WTC11 (cell line): Measurements from ENCODE around the gene GRIFIN. TPM values are rescaled to one million over a fixed set of nuclear protein-coding genes. Genes with fewer than 3 reads are reported as not detected.
A peak's percentile ranks its signal among the peaks of the same experiment; 100 is the strongest.

Source experiments
- ATAC-seq: fragments of 200-7000 bp; cut with Tn5 transposase; 2 replicates; pipeline ENCODE4 v1.10.0; 2021; ENCODE audit warnings: mild to moderate bottlenecking, moderate library complexity
- CTCF ChIA-PET: fragments of 300-600 bp; sonication (Branson Sonifier 250); formaldehyde crosslinking; loops from one replicate; lab custom pipeline; 2021; ENCODE audit warnings: antibody characterized with exemption; lab: Charles Lee
- POLR2A ChIA-PET: fragments of 350-600 bp; sonication (Branson Sonifier 250); formaldehyde crosslinking; loops from one replicate; lab custom pipeline; 2021; ENCODE audit warnings: antibody characterized with exemption; lab: Charles Lee
- DNase-seq: peaks from one replicate; pipeline ENCODE4 v3.0.0; 2021; ENCODE audit warnings: low spot score
- H3K27ac Mint-ChIP-seq: 2 replicates; pipeline ENCODE4 v1.8.0; 2021; ENCODE audit warnings: mixed read lengths
- H3K27me3 Mint-ChIP-seq: 2 replicates; pipeline ENCODE4 v1.8.0; 2021; ENCODE audit warnings: low read depth, mild to moderate bottlenecking, moderate library complexity, mixed read lengths
- H3K36me3 Mint-ChIP-seq: 2 replicates; pipeline ENCODE4 v1.8.0; 2021; ENCODE audit warnings: mixed read lengths
- H3K4me1 Mint-ChIP-seq: 2 replicates; pipeline ENCODE4 v1.8.0; 2022; ENCODE audit warnings: mixed read lengths
- H3K4me3 Mint-ChIP-seq: 2 replicates; pipeline ENCODE4 v1.8.0; 2021; ENCODE audit warnings: mild to moderate bottlenecking, moderate library complexity, mixed read lengths
- H3K9me3 Mint-ChIP-seq: 2 replicates; pipeline ENCODE4 v1.8.0; 2021; ENCODE audit warnings: mixed read lengths
- ATF1 ChIP-seq: sonication (generic); formaldehyde crosslinking; IDR thresholded peaks from 2 replicates; pipeline ENCODE4 v1.8.1; 2023; ENCODE audit warnings: mild to moderate bottlenecking, moderate library complexity, missing genetic modification reagents
- ATF3 ChIP-seq: sonication (generic); formaldehyde crosslinking; conservative IDR thresholded peaks from 2 replicates; pipeline ENCODE4 v1.8.1; 2022; ENCODE audit warnings: mild to moderate bottlenecking, missing genetic modification reagents
- CBFB ChIP-seq: sonication (generic); formaldehyde crosslinking; IDR thresholded peaks from 2 replicates; pipeline ENCODE4 v1.8.1; 2022; ENCODE audit warnings: mild to moderate bottlenecking, low read depth, missing genetic modification reagents
- E2F1 ChIP-seq: sonication (generic); formaldehyde crosslinking; IDR thresholded peaks from 2 replicates; pipeline ENCODE4 v1.8.0; 2022; ENCODE audit warnings: mild to moderate bottlenecking, missing genetic modification reagents
- E2F5 ChIP-seq: sonication (generic); formaldehyde crosslinking; IDR thresholded peaks from 2 replicates; pipeline ENCODE4 v1.8.1; 2022; ENCODE audit warnings: mild to moderate bottlenecking, moderate library complexity, missing genetic modification reagents
- ELF4 ChIP-seq: sonication (generic); formaldehyde crosslinking; IDR thresholded peaks from 2 replicates; pipeline ENCODE4 v1.8.1; 2022; ENCODE audit warnings: low read depth, mild to moderate bottlenecking, moderate library complexity, missing genetic modification reagents
- ESRRA ChIP-seq: sonication (generic); formaldehyde crosslinking; IDR thresholded peaks from 2 replicates; pipeline ENCODE4 v1.8.1; 2022; ENCODE audit warnings: mild to moderate bottlenecking, missing genetic modification reagents, borderline replicate concordance
- FOXJ3 ChIP-seq: sonication (generic); formaldehyde crosslinking; IDR thresholded peaks from 2 replicates; pipeline ENCODE4 v1.9.0; 2021; ENCODE audit warnings: missing genetic modification reagents, mild to moderate bottlenecking, borderline replicate concordance
- FOXP1 ChIP-seq: sonication (generic); formaldehyde crosslinking; IDR thresholded peaks from 2 replicates; pipeline ENCODE4 v1.8.0; 2022; ENCODE audit warnings: missing genetic modification reagents, mild to moderate bottlenecking, moderate library complexity, borderline replicate concordance
- HMGA2 ChIP-seq: fragments of 250-450 bp; sonication (Bioruptor Pico); IDR thresholded peaks from 2 replicates; pipeline ENCODE4 v1.4.0; 2021; ENCODE audit warnings: mild to moderate bottlenecking, moderate library complexity
- HMGXB4 ChIP-seq: sonication (generic); formaldehyde crosslinking; IDR thresholded peaks from 2 replicates; pipeline ENCODE4 v1.8.1; 2023; ENCODE audit warnings: mild to moderate bottlenecking, moderate library complexity, missing genetic modification reagents
- IRF1 ChIP-seq: sonication (generic); formaldehyde crosslinking; IDR thresholded peaks from 2 replicates; pipeline ENCODE4 v1.8.0; 2023; ENCODE audit warnings: missing genetic modification reagents
- MYBL2 ChIP-seq: sonication (generic); formaldehyde crosslinking; IDR thresholded peaks from 2 replicates; pipeline ENCODE4 v1.8.1; 2023; ENCODE audit warnings: mild to moderate bottlenecking, moderate library complexity, missing genetic modification reagents
- NFATC4 ChIP-seq: fragments of 250-450 bp; sonication (Bioruptor Pico); IDR thresholded peaks from 2 replicates; pipeline ENCODE4 v1.9.0; 2021; ENCODE audit warnings: mild to moderate bottlenecking
- NR3C1 ChIP-seq: sonication (generic); formaldehyde crosslinking; conservative IDR thresholded peaks from 2 replicates; pipeline ENCODE4 v1.8.1; 2023; ENCODE audit warnings: low read depth, mild to moderate bottlenecking, missing genetic modification reagents
- PRRX2 ChIP-seq: fragments of 250-450 bp; sonication (Bioruptor Pico); IDR thresholded peaks from 2 replicates; pipeline ENCODE4 v1.8.0; 2021; ENCODE audit warnings: mild to moderate bottlenecking
- RORB ChIP-seq: fragments of 250-450 bp; sonication (Bioruptor Pico); IDR thresholded peaks from 2 replicates; pipeline ENCODE4 v1.9.0; 2021; ENCODE audit warnings: mild to moderate bottlenecking
- SOX15 ChIP-seq: fragments of 250-450 bp; sonication (Bioruptor Pico); IDR thresholded peaks from 2 replicates; pipeline ENCODE4 v1.9.0; 2021; ENCODE audit warnings: mild to moderate bottlenecking
- SP1 ChIP-seq: sonication (generic); formaldehyde crosslinking; conservative IDR thresholded peaks from 2 replicates; pipeline ENCODE4 v1.8.1; 2022; ENCODE audit warnings: missing genetic modification reagents
- TP53 ChIP-seq: sonication (generic); formaldehyde crosslinking; IDR thresholded peaks from 2 replicates; pipeline ENCODE4 v1.8.1; 2023; ENCODE audit warnings: mild to moderate bottlenecking, missing genetic modification reagents
- ZNF281 ChIP-seq: sonication (generic); formaldehyde crosslinking; IDR thresholded peaks from 2 replicates; pipeline ENCODE4 v1.8.0; 2023; ENCODE audit warnings: mild to moderate bottlenecking, missing genetic modification reagents
- ZNF317 ChIP-seq: sonication (generic); formaldehyde crosslinking; IDR thresholded peaks from 2 replicates; pipeline ENCODE4 v1.8.1; 2023; ENCODE audit warnings: low read depth, mild to moderate bottlenecking, moderate library complexity, missing genetic modification reagents, borderline replicate concordance
- ZNF416 ChIP-seq: fragments of 250-450 bp; sonication (Bioruptor Pico); IDR thresholded peaks from 2 replicates; pipeline ENCODE4 v1.9.0; 2021; ENCODE audit warnings: mild to moderate bottlenecking, inconsistent platforms
- ZNF671 ChIP-seq: fragments of 250-450 bp; sonication (Bioruptor Pico); IDR thresholded peaks from 2 replicates; pipeline ENCODE4 v1.8.0; 2021; ENCODE audit warnings: mild to moderate bottlenecking
- total RNA-seq: library from RNA; stranded (reverse); gene quantifications from 3 replicates; pipeline ENCODE4 v1.2.3, GENCODE V29; 2021

GRIFIN gene
- total RNA-seq, 1 experiment from 2014 or later = not detected

GRCh38 chr7:2518737-2519118 is 42.5 kb upstream of the GRIFIN start:
- no peaks in the 10 kb centered on the region for H3K9me3 Mint-ChIP-seq
- peak overlapping the region; percentile 64 for H3K4me3 Mint-ChIP-seq
- H3K36me3 Mint-ChIP-seq = no peaks in the 10 kb centered on the region
- DNase-seq = no peak
- CTCF ChIA-PET = interaction anchor here (1.1 to 2.9 kb wide), 2 partner anchors 19 to 49 kb away, joined by 4 to 15 read pairs; no protein-coding TSS in a partner anchor
- H3K27me3 Mint-ChIP-seq = peaks cover 24% of the 10 kb centered on the region
- ATAC-seq = no peak
- POLR2A ChIA-PET = interaction anchor here (1.0 kb wide), 1 partner anchor 50 kb away, joined by 3 read pairs; no protein-coding TSS in a partner anchor
- no peak for TF ChIP-seq NR3C1
- no peak for TF ChIP-seq ELF4 (CRISPR knock-in tag)
- 0 out of 2 replicates have a peak, but pooled peaks have one; percentile 18 for TF ChIP-seq E2F1
- TF ChIP-seq FOXP1 (CRISPR knock-in tag) = 0 out of 2 replicates have a peak, but pooled peaks have one; percentile 27
- no peak for TF ChIP-seq ZNF671 (CRISPR knock-in tag)
- TF ChIP-seq SOX15 (CRISPR knock-in tag) = no peak
- TF ChIP-seq ATF3 (CRISPR knock-in tag) = no peak
- no peak for TF ChIP-seq SP1 (CRISPR knock-in tag)
- TF ChIP-seq E2F5 (CRISPR knock-in tag) = 0 out of 2 replicates have a peak, but pooled peaks have one; percentile 40
- no peak overlapping the region for H3K27ac Mint-ChIP-seq
- H3K4me1 Mint-ChIP-seq = peaks cover 45% of the 10 kb centered on the region

- ChIA-PET POLR2A (no interaction called here), CTCF (interaction anchor here (0.8 to 2.9 kb wide), 10 partner anchors 10 to 170 kb away, joined by 3 to 15 read pairs (median 4); no protein-coding TSS in a partner anchor)
- no peak for TF ChIP-seq TP53
- no peak for TF ChIP-seq HMGXB4 (CRISPR knock-in tag)
- TF ChIP-seq IRF1 (CRISPR knock-in tag) = no peak
- TF ChIP-seq RORB (CRISPR knock-in tag) = no peak
- TF ChIP-seq MYBL2 (CRISPR knock-in tag) = no peak
- TF ChIP-seq ZNF317 (CRISPR knock-in tag) = no peak
- TF ChIP-seq ATF1 (CRISPR knock-in tag) = no peak
- no peak for TF ChIP-seq E2F1
- TF ChIP-seq HMGA2 (CRISPR knock-in tag) = no peak
- no peak for TF ChIP-seq PRRX2 (CRISPR knock-in tag)
- TF ChIP-seq NR3C1 = no peak
- no peak for TF ChIP-seq ZNF281 (CRISPR knock-in tag)
- TF ChIP-seq ESRRA (CRISPR knock-in tag) = no peak
- no peak for TF ChIP-seq CBFB
- no peak for TF ChIP-seq NFATC4 (CRISPR knock-in tag)
- no peak for TF ChIP-seq ZNF416 (CRISPR knock-in tag)
- no peak for TF ChIP-seq FOXJ3 (CRISPR knock-in tag)
- Mint-ChIP-seq H3K27me3 (peaks cover 24% of the 10 kb centered on the region), H3K4me3 (peak overlapping the region; percentile 51), H3K9me3 (no peaks in the 10 kb centered on the region), H3K27ac (no peak overlapping the region), H3K4me1 (peaks cover 40% of the 10 kb centered on the region), H3K36me3 (no peaks in the 10 kb centered on the region)
- no peak for ATAC-seq
- DNase-seq = no peak
Measured at GRCh38 chr7:2517678-2518507, 41.7 kb upstream of the GRIFIN start.
